Measurements from ENCODE around the gene PAFAH2.
A peak's percentile ranks its signal among the peaks of the same experiment; 100 is the strongest.

PAFAH2 gene

DNA sequence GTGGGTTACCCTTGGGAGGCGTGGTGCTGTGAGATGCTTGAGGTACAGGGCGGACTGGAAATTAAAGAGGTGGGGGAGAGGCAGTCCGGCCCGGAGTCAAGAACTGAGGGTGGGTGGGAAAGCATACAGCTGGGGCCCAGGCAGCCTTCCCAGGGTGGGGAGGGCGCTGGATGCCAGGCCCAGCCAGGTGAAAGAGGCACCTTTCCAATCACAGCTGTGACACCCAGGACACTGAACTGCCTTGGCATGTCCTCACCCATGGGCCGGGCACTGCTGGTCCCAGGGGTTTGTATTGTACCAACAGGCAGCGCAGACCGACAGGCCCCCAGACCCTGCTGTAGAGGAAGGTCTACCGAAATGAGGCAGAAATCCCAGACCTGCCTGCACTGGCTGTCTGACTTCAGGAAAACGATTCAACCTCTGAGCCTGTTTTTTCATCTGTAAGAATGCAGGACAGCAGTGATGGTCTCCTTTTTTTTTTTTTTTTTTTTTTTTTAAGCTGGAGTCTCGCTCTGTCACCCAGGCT is 39.0 kb upstream of the PAFAH2 start:
- no peak for TF ChIP-seq EZH2phosphoT487 (conservative IDR thresholded peaks at IDR 0.05; ENCODE audit: low read length)
- TF ChIP-seq, protein P1, sequence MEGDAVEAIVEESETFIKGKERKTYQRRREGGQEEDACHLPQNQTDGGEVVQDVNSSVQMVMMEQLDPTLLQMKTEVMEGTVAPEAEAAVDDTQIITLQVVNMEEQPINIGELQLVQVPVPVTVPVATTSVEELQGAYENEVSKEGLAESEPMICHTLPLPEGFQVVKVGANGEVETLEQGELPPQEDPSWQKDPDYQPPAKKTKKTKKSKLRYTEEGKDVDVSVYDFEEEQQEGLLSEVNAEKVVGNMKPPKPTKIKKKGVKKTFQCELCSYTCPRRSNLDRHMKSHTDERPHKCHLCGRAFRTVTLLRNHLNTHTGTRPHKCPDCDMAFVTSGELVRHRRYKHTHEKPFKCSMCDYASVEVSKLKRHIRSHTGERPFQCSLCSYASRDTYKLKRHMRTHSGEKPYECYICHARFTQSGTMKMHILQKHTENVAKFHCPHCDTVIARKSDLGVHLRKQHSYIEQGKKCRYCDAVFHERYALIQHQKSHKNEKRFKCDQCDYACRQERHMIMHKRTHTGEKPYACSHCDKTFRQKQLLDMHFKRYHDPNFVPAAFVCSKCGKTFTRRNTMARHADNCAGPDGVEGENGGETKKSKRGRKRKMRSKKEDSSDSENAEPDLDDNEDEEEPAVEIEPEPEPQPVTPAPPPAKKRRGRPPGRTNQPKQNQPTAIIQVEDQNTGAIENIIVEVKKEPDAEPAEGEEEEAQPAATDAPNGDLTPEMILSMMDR (IDR thresholded peaks at IDR 0.05; ENCODE audit: insufficient read depth, low read length, poor library complexity, severe bottlenecking) = no peak
- Histone ChIP-seq H2AFZ (ENCODE audit: low read depth, low read length, severe bottlenecking) (no peak overlapping the region), H3K9ac (ENCODE audit: low read length) (no peak overlapping the region), H4K20me1 (ENCODE audit: low read depth, low read length) (no peaks in the 10 kb centered on the region), H3K27me3 (ENCODE audit: low read length) (no peaks in the 10 kb centered on the region), H3K27ac (ENCODE audit: low read depth, low read length) (no peak overlapping the region), H3K9me2 (replicated peaks; ENCODE audit: insufficient read depth, low read length) (no peaks in the 10 kb centered on the region), H3K4me2 (ENCODE audit: low read depth, low read length, poor library complexity, severe bottlenecking) (no peak overlapping the region), H3F3A (ENCODE audit: insufficient read depth) (no peaks in the 10 kb centered on the region), H3K4me3 (ENCODE audit: insufficient read depth, low read length, poor library complexity, severe bottlenecking) (no peak overlapping the region), H3K36me3 (ENCODE audit: low read length) (no peaks in the 10 kb centered on the region), H3K9me3 (ENCODE audit: insufficient read depth, low read length) (no peaks in the 10 kb centered on the region), H3K79me2 (ENCODE audit: insufficient read depth, low read length) (no peaks in the 10 kb centered on the region)

DNA sequence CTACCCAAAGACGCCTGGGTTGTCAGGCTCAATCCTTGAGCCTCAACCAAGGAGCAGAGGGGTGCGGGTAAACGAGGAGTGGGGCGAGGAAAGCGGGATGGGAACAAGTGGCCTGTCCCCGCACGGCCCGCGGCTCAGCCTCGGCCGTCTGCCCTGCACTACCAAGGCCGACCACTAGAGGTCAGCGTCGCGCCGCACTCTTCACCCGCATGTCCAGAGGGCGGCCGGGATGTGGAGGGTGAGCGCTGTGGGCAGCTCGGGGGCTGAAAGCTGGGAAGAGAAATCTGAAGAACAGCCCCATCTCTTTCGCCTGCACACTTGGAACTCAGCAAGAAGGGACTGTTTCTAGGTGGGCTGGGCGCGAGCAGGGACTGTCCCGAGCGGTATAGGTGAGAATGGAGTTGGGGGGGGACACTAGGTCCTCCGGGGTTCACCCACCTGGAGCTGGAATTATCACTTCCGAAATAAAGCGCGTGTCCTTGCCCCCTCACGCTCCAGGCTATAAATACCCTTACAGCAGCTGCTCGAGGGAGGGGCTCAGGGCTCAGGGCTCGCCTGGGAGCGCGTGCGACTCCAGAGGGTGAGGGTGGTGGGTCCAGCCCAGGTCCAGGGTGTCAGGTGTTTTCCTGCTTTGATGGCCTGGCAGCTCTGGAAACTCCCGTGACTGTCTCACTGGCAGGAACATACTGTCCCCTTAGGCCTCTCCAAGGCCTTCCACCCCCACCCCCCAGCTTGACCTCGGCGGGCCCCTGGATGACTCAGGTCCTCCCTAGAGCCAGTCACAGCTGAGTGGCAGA is 38.3 kb upstream of the PAFAH2 start:
- Histone ChIP-seq H3K4me3 (ENCODE audit: insufficient read depth, low read length, poor library complexity, severe bottlenecking) (peak overlapping the region; percentile 90), H3K9ac (ENCODE audit: low read length) (peak overlapping the region; percentile 77), H3K27ac (ENCODE audit: low read depth, low read length) (peak overlapping the region; percentile 67; the same call in 1 of the 2 replicates)

DNA sequence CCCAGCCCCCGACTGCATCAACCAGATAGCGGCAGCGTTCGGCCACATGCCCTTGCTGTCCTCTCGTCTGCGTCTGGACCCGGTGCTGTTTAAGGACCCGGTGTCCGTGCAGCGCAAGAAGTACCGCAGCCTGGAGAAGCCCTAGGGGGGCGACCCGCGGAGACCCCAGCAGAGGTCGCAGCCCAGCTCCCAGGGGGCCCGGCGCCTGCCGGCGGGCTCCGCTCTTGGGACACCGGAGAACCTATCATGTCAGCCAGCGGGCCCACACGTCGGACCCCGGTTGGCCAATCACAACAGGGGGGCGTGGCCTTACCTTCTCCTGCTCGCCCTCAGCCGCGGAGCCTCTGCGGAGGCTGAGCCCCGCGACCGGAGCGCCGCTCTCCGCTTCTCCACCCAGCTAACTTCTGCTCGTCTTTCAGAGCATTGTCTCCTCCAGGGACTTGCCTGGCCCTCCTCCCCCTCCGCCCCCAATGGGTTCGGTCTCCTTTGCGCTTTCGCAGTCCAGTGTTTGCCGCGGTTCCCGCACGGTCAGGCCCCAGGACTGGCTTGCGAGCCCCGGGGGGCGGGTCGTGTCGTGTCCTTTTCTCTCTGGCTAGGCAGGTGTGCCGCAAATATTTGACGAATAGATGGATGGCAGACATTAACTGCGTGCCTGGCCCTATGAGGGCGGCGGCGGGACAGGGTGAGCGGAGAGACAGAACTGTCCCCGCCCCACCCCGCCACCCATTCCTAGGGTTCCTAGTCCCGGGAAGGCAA is 37.5 kb upstream of the PAFAH2 start:
- Histone ChIP-seq H4K20me1 (ENCODE audit: low read depth, low read length) (no peaks in the 10 kb centered on the region), H3K9ac (ENCODE audit: low read length) (peak overlapping the region; percentile 77), H3K27me3 (ENCODE audit: low read length) (no peaks in the 10 kb centered on the region), H3K36me3 (ENCODE audit: low read length) (no peaks in the 10 kb centered on the region), H3K27ac (ENCODE audit: low read depth, low read length) (peak overlapping the region; percentile 67), H3K9me2 (replicated peaks; ENCODE audit: insufficient read depth, low read length) (no peaks in the 10 kb centered on the region), H3K4me2 (ENCODE audit: low read depth, low read length, poor library complexity, severe bottlenecking) (peak overlapping the region; percentile 85), H3F3A (ENCODE audit: insufficient read depth) (no peaks in the 10 kb centered on the region), H3K4me3 (ENCODE audit: insufficient read depth, low read length, poor library complexity, severe bottlenecking) (peak overlapping the region; percentile 90), H3K79me2 (ENCODE audit: insufficient read depth, low read length) (no peaks in the 10 kb centered on the region), H2AFZ (ENCODE audit: low read depth, low read length, severe bottlenecking) (peak overlapping the region; percentile 97), H3K9me3 (ENCODE audit: insufficient read depth, low read length) (no peaks in the 10 kb centered on the region)
- TF ChIP-seq EZH2phosphoT487 (conservative IDR thresholded peaks at IDR 0.05; ENCODE audit: low read length) = no peak
- TF ChIP-seq, protein P1 (IDR thresholded peaks at IDR 0.05; ENCODE audit: insufficient read depth, low read length, poor library complexity, severe bottlenecking) = no peak

More for the DNA sequence above, 38.3 kb upstream of the PAFAH2 start:
- no peaks in the 10 kb centered on the region for H3K9me3 ChIP-seq (ENCODE audit: insufficient read depth, low read length)
- H3F3A ChIP-seq (ENCODE audit: insufficient read depth) = no peaks in the 10 kb centered on the region
- H3K79me2 ChIP-seq (ENCODE audit: insufficient read depth, low read length) = no peaks in the 10 kb centered on the region
- H3K27me3 ChIP-seq (ENCODE audit: low read length) = no peaks in the 10 kb centered on the region
- H3K4me2 ChIP-seq (ENCODE audit: low read depth, low read length, poor library complexity, severe bottlenecking) = peak overlapping the region; percentile 85
- H3K9me2 ChIP-seq (replicated peaks; ENCODE audit: insufficient read depth, low read length) = no peaks in the 10 kb centered on the region
- no peaks in the 10 kb centered on the region for H4K20me1 ChIP-seq (ENCODE audit: low read depth, low read length)
- no peak for TF ChIP-seq EZH2phosphoT487 (conservative IDR thresholded peaks at IDR 0.05; ENCODE audit: low read length)
- TF ChIP-seq, protein P1 (IDR thresholded peaks at IDR 0.05; ENCODE audit: insufficient read depth, low read length, poor library complexity, severe bottlenecking) = peak; percentile 93
- H3K36me3 ChIP-seq (ENCODE audit: low read length) = no peaks in the 10 kb centered on the region
- peak overlapping the region; percentile 97 for H2AFZ ChIP-seq (ENCODE audit: low read depth, low read length, severe bottlenecking)
